Neuronal stem cell (in vitro differentiated cells): ENCODE results near the gene ZCCHC7.

ENCODE experiments used
- DNase-seq: peaks from one replicate; pipeline ENCODE4 v3.0.0-alpha.2; 2013; ENCODE audit warnings: low spot score
- H2AFZ ChIP-seq: one replicate; pipeline ENCODE4 v1.6.1; 2013; ENCODE audit warnings: mild to moderate bottlenecking, low read length, inconsistent platforms
- H2AK5ac ChIP-seq: 2 replicates; pipeline ENCODE4 v1.6.1; 2013; ENCODE audit warnings: low read depth, mild to moderate bottlenecking, inconsistent platforms, low read length, moderate library complexity, mixed read lengths
- H2BK120ac ChIP-seq: 2 replicates; pipeline ENCODE4 v1.6.1; 2013; ENCODE audit warnings: low read depth, mild to moderate bottlenecking, inconsistent platforms, low read length, moderate library complexity, mixed read lengths
- H2BK12ac ChIP-seq: one replicate; pipeline ENCODE4 v1.6.1; 2013; ENCODE audit warnings: low read length, inconsistent platforms
- H2BK15ac ChIP-seq: 2 replicates; pipeline ENCODE4 v1.6.1; 2013; ENCODE audit warnings: mild to moderate bottlenecking, low read length, inconsistent platforms, mixed read lengths
- H2BK5ac ChIP-seq: one replicate; pipeline ENCODE4 v1.6.1; 2013; ENCODE audit warnings: inconsistent platforms, mild to moderate bottlenecking, low read length, moderate library complexity
- H3K14ac ChIP-seq: one replicate; pipeline ENCODE4 v1.6.1; 2013; ENCODE audit warnings: low read length, inconsistent platforms
- H3K18ac ChIP-seq: 2 replicates; pipeline ENCODE4 v1.6.1; 2013; ENCODE audit warnings: low read length, inconsistent platforms
- H3K23ac ChIP-seq: 2 replicates; pipeline ENCODE4 v1.6.1; 2013; ENCODE audit warnings: low read depth, mild to moderate bottlenecking, mixed read lengths, low read length, inconsistent platforms; ENCODE audit not compliant: poor library complexity
- H3K27ac ChIP-seq: replicated peaks from 3 replicates; pipeline ENCODE4 v1.5.1; 2013; ENCODE audit warnings: low read length, inconsistent platforms
- H3K27me3 ChIP-seq, 3 experiments: 2 replicates each; pipeline ENCODE4 v1.6.1; 2013; ENCODE audit warnings: low read length in 3 of 3, mild to moderate bottlenecking in 2 of 3, inconsistent platforms in 1 of 3, low read depth in 1 of 3, mixed read lengths in 1 of 3, moderate library complexity in 1 of 3; ENCODE audit not compliant: control insufficient read depth in 3 of 3, insufficient read depth in 3 of 3
- H3K36me3 ChIP-seq, 2 donors: replicated peaks in 1 of 2; 2 replicates each; pipeline ENCODE4 v1.6.1; 2013; ENCODE audit warnings: low read length in 2 of 2; ENCODE audit not compliant: control insufficient read depth in 2 of 2, insufficient read depth in 2 of 2
- H3K4ac ChIP-seq: 2 replicates; pipeline ENCODE4 v1.6.1; 2013; ENCODE audit warnings: inconsistent platforms, mild to moderate bottlenecking, low read length, moderate library complexity
- H3K4me1 ChIP-seq, 2 donors: 1 replicate in 1 of 2; 2 replicates in 1 of 2; pipeline ENCODE4 v1.6.1; 2013; ENCODE audit warnings: low read length in 2 of 2, low read depth in 1 of 2; ENCODE audit not compliant: control insufficient read depth in 2 of 2, insufficient read depth in 1 of 2
- H3K4me2 ChIP-seq: one replicate; pipeline ENCODE4 v1.6.1; 2013; ENCODE audit warnings: mild to moderate bottlenecking, low read length, inconsistent platforms; ENCODE audit not compliant: insufficient read depth, poor library complexity, severe bottlenecking
- H3K4me3 ChIP-seq, 2 donors: 2 replicates each; pipeline ENCODE4 v1.5.1; 2013; ENCODE audit warnings: low read length in 2 of 2, mild to moderate bottlenecking in 2 of 2, inconsistent platforms in 1 of 2, moderate library complexity in 1 of 2
- H3K79me1 ChIP-seq: one replicate; pipeline ENCODE4 v1.6.1; 2013; ENCODE audit warnings: low read depth, mild to moderate bottlenecking, inconsistent platforms, low read length, moderate library complexity
- H3K9ac ChIP-seq: one replicate; pipeline ENCODE4 v1.6.1; 2013; ENCODE audit warnings: mild to moderate bottlenecking, low read depth, low read length, inconsistent platforms; ENCODE audit not compliant: poor library complexity
- H3K9me3 ChIP-seq, 2 donors: replicated peaks in 1 of 2; 2 replicates each; pipeline versions ENCODE3 to v1.6.1; 2013; ENCODE audit warnings: low read length in 2 of 2, mild to moderate bottlenecking in 2 of 2, inconsistent platforms in 1 of 2, low read depth in 1 of 2, mixed read lengths in 1 of 2, moderate library complexity in 1 of 2; ENCODE audit not compliant: control insufficient read depth in 2 of 2, insufficient read depth in 1 of 2
- H4K8ac ChIP-seq: one replicate; pipeline ENCODE4 v1.6.1; 2013; ENCODE audit warnings: low read depth, mild to moderate bottlenecking, inconsistent platforms, low read length, moderate library complexity
- H4K91ac ChIP-seq: one replicate; pipeline ENCODE4 v1.6.1; 2013; ENCODE audit warnings: low read length, low read depth, mild to moderate bottlenecking, inconsistent platforms; ENCODE audit not compliant: poor library complexity
- WGBS, 2 donors: extraction: QIAGEN DNeasy Blood & Tissue Kit; methylation state at CpG; one replicate each; pipeline ENCODE4 v1.1.7; 2013; ENCODE audit warnings: missing lambda C conversion rate in 2 of 2, mixed read lengths in 1 of 2; ENCODE audit not compliant: insufficient read length in 2 of 2, insufficient replicate concordance in 1 of 2; ENCODE audit errors: extremely low coverage in 2 of 2; 5-methylcytosine and 5-hydroxymethylcytosine counted together

Gene ZCCHC7

GRCh38 chr9:37215830-37216229 lies 95.5 kb downstream of the ZCCHC7 start:
- H3K4me2 ChIP-seq, result no peak overlapping the region
- no peak overlapping the region for H3K27ac ChIP-seq
- H3K36me3 ChIP-seq, result peaks cover 0 to 3% of the 10 kb centered on the region in 2 donors
- H4K8ac ChIP-seq, result no peak overlapping the region
- no peak overlapping the region for H3K23ac ChIP-seq
- no peaks in the 10 kb centered on the region for H3K27me3 ChIP-seq
- H2AFZ ChIP-seq, result no peak overlapping the region
- no peak overlapping the region for H2BK120ac ChIP-seq
- no peak overlapping the region for H3K14ac ChIP-seq
- no peak overlapping the region for H2BK12ac ChIP-seq
- no peak overlapping the region for H4K91ac ChIP-seq
- no peak for DNase-seq
- H3K4me1 ChIP-seq, result peaks cover 0 to 8% of the 10 kb centered on the region in 2 donors
- H3K4me3 ChIP-seq, result no peak overlapping the region
- no peak overlapping the region for H3K9ac ChIP-seq
- peaks cover 0 to 5% of the 10 kb centered on the region in 2 donors for H3K9me3 ChIP-seq
- no peak overlapping the region for H2AK5ac ChIP-seq
- H3K4ac ChIP-seq, result no peak overlapping the region
- no peak overlapping the region for H2BK5ac ChIP-seq
- no CpG with 5 or more reads among the region's 1 CpG for WGBS, 2 donors
- H3K18ac ChIP-seq, result no peak overlapping the region
- no peak overlapping the region for H2BK15ac ChIP-seq
- H3K79me1 ChIP-seq, result no peaks in the 10 kb centered on the region

- no peak overlapping the region for H2BK5ac ChIP-seq
- no peak overlapping the region for H4K8ac ChIP-seq
- no CpG with 5 or more reads among the region's 2 CpGs for WGBS, 2 donors
- H2BK120ac ChIP-seq, result no peak overlapping the region
- H3K14ac ChIP-seq, result no peak overlapping the region
- H3K18ac ChIP-seq, result no peak overlapping the region
- no peak overlapping the region for H3K4me2 ChIP-seq
- H3K23ac ChIP-seq, result no peak overlapping the region
- H3K4me1 ChIP-seq, result peaks cover 0 to 6% of the 10 kb centered on the region in 2 donors
- no peak overlapping the region for H3K4me3 ChIP-seq
- no peak overlapping the region for H2BK12ac ChIP-seq
- H2AFZ ChIP-seq, result no peak overlapping the region
- H3K27ac ChIP-seq, result no peak overlapping the region
- no peaks in the 10 kb centered on the region for H3K27me3 ChIP-seq
- no peak overlapping the region for H3K9ac ChIP-seq
- H3K79me1 ChIP-seq, result no peaks in the 10 kb centered on the region
- H2AK5ac ChIP-seq, result no peak overlapping the region
- no peak overlapping the region for H4K91ac ChIP-seq
- no peak overlapping the region for H3K4ac ChIP-seq
- H3K9me3 ChIP-seq, result peaks cover 0 to 5% of the 10 kb centered on the region in 2 donors
- H2BK15ac ChIP-seq, result no peak overlapping the region
- peaks cover 0 to 3% of the 10 kb centered on the region in 2 donors for H3K36me3 ChIP-seq
- no peak for DNase-seq
Observed at GRCh38 chr9:37217161-37217560, 96.8 kb downstream of the ZCCHC7 start.

- H2BK5ac ChIP-seq, result no peak overlapping the region
- no peak overlapping the region for H2AK5ac ChIP-seq
- no peak overlapping the region for H3K23ac ChIP-seq
- H2AFZ ChIP-seq, result no peak overlapping the region
- no peak overlapping the region for H3K14ac ChIP-seq
- peaks cover 0 to 5% of the 10 kb centered on the region in 2 donors for H3K9me3 ChIP-seq
- H3K4me1 ChIP-seq, result peaks cover 0 to 6% of the 10 kb centered on the region in 2 donors
- no peak overlapping the region for H2BK15ac ChIP-seq
- no peak overlapping the region for H3K4me3 ChIP-seq
- no peak overlapping the region for H3K9ac ChIP-seq
- no peaks in the 10 kb centered on the region for H3K79me1 ChIP-seq
- H3K18ac ChIP-seq, result no peak overlapping the region
- no peak overlapping the region for H3K27ac ChIP-seq
- H3K4me2 ChIP-seq, result no peak overlapping the region
- no peak overlapping the region for H4K8ac ChIP-seq
- no peaks in the 10 kb centered on the region for H3K36me3 ChIP-seq
- no peak for DNase-seq
- no peak overlapping the region for H3K4ac ChIP-seq
- no peaks in the 10 kb centered on the region for H3K27me3 ChIP-seq
- no peak overlapping the region for H4K91ac ChIP-seq
- no peak overlapping the region for H2BK120ac ChIP-seq
- no peak overlapping the region for H2BK12ac ChIP-seq
- no CpG with 5 or more reads among the region's 5 CpGs for WGBS, 2 donors
Observed at GRCh38 chr9:37218800-37219425, 98.5 kb downstream of the ZCCHC7 start.

GRCh38 chr9:37220971-37221370 lies 100.6 kb downstream of the ZCCHC7 start:
- H3K23ac ChIP-seq, result no peak overlapping the region
- H3K4me1 ChIP-seq, result peaks cover 0 to 1% of the 10 kb centered on the region in 2 donors
- H2AK5ac ChIP-seq, result no peak overlapping the region
- no peak overlapping the region for H3K4me2 ChIP-seq
- no peak overlapping the region for H2BK5ac ChIP-seq
- H2AFZ ChIP-seq, result no peak overlapping the region
- no peak overlapping the region for H3K4me3 ChIP-seq
- no peak for DNase-seq
- 100% methylated on average over 1 of the region's 4 CpGs; no CpG with 5 or more reads in 1 of the 2 donors for WGBS, 2 donors
- no peak overlapping the region for H4K91ac ChIP-seq
- H3K4ac ChIP-seq, result no peak overlapping the region
- no peaks in the 10 kb centered on the region for H3K27me3 ChIP-seq
- H4K8ac ChIP-seq, result no peak overlapping the region
- no peak overlapping the region for H2BK15ac ChIP-seq
- H2BK12ac ChIP-seq, result no peak overlapping the region
- no peak overlapping the region for H3K9ac ChIP-seq
- no peak overlapping the region for H3K27ac ChIP-seq
- H3K79me1 ChIP-seq, result no peaks in the 10 kb centered on the region
- H3K36me3 ChIP-seq, result no peaks in the 10 kb centered on the region
- H3K14ac ChIP-seq, result no peak overlapping the region
- H3K18ac ChIP-seq, result no peak overlapping the region
- peaks cover 0 to 5% of the 10 kb centered on the region in 2 donors for H3K9me3 ChIP-seq
- no peak overlapping the region for H2BK120ac ChIP-seq
